HG03575 (cell line): ENCODE results near the gene PLEKHA8.

Experiments
- ATAC-seq: cut with Tn5 transposase; IDR thresholded peaks from one replicate; pipeline ENCODE4 v1.9.1; 2021; ENCODE audit not compliant: unreplicated experiment, insufficient number of reproducible peaks, low FRiP score; ENCODE audit errors: extremely low read depth

The PLEKHA8 gene

DNA sequence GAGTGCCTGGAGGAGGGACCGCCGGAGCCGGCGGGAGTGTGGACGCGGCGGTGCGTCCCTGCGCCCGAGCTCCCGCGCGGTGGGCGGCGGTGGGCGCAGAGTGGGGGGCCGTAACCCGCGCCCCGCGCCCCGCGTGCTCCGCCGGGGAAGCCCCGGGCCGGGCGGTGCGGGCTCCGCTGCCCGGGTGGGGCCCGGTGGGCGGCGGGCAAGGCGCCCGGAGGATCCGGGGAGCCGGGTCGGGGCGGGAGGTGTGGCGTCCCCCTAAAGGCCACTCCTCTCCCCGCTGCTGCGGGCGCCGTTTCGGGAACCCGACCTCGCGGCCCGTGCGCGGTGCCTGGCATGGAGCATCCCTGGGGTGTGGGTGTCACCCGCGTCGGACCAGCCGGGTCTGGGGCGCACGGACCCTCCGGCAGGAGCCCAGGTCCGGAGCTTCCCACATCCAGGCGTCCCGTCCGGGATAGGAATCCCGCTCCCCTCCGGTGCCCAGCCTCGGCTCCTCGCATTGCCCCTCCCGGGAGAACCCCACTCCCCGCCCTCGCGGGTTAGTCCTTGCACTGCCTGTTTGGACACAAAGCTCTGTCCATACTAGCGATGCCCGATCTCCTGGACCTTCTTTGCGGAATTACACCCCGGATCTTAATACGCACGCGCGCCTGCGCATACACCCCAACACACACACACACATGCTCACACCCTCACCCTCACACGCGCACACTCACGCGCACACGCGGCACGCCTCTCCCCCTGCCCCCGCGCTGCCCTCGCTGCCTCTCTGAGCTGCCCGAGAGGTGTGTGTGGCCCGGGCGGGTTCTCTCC lies 107.3 kb downstream of the PLEKHA8 start:
- no peak for ATAC-seq

DNA sequence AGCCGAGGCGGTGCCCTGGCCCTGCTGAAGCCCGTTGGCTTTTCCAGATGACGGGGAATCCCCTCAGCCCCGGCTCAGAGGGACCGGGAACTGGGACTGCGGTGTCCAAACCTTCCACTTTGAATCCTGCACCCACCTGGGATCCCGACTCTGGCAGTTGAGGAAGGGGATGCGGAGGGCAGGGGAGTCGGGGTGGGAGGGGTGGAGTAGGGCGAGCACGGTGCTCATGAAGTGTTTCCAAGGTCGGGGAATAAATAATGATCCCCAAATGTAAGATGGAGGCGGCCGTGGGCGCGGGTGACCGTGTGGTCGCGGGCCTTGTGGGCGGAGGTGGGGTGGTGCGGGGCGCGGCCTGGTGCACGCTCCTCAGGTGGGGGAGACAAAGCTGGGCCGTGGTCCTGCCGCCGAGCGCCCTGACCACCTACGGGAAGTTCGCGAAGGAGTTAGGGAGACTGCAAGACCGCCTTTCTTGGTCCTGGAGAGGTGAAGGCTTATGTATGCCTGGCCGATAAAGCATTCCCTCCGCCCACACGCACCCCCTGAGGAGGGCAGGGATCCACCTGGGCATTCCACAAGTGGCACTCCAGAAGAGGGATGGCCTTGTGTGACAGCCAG lies 108.0 kb downstream of the PLEKHA8 start:
- no peak for ATAC-seq

GRCh38 chr7:30136743-30137485 lies 108.7 kb downstream of the PLEKHA8 start:
- ATAC-seq: no peak

GRCh38 chr7:30139836-30140384 lies 111.7 kb downstream of the PLEKHA8 start:
- ATAC-seq: no peak

GRCh38 chr7:30140456-30140855 lies 112.2 kb downstream of the PLEKHA8 start:
- no peak for ATAC-seq

GRCh38 chr7:30142710-30143109 lies 114.5 kb downstream of the PLEKHA8 start:
- no peak for ATAC-seq

GRCh38 chr7:30143748-30144251 lies 115.6 kb downstream of the PLEKHA8 start:
- no peak for ATAC-seq

- ATAC-seq: no peak
Observed at GRCh38 chr7:30144657-30145306, 116.6 kb downstream of the PLEKHA8 start.

GRCh38 chr7:30145426-30145970 lies 117.3 kb downstream of the PLEKHA8 start:
- ATAC-seq: no peak

- no peak for ATAC-seq
Observed at GRCh38 chr7:30146127-30146612, 118.0 kb downstream of the PLEKHA8 start.

DNA sequence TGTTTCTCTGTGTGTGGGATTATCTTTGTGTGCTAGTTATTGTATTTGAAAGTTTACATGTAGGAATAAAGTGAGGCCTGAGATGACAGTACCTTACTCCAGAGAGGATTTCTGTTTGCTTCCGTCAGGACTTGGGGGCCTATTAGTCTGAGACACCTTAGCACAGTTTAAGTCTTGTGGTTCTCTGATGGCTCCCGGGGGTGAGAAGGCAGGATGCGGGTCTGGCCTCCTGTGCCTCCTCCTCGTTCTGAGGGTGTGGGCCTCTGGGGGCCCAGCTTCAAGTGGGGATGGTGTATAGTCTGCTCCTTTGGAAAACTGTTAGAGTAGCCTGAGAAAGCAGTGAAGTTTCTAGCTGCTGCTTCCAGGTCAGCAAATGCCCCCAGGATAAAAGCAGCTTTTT lies 119.0 kb downstream of the PLEKHA8 start:
- ATAC-seq: no peak

DNA sequence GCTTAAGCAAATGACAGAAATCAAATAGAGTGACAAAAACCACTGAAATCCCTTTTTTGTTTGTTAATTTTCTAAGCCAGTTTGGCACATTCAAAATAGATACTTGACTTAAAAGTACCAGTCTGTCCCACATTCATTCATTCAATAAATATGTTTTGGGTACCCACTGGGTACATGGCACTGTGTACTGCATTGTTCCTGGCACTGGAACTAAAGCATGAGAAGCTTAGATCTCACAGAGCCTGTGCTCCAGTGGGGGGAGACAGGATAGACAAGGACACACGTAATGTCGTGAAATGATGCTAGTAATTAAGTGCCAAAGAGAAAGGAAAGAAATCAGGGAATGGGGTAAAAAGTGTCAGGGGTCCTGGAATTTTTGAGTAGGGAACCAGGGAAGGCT lies 119.6 kb downstream of the PLEKHA8 start:
- no peak for ATAC-seq

DNA sequence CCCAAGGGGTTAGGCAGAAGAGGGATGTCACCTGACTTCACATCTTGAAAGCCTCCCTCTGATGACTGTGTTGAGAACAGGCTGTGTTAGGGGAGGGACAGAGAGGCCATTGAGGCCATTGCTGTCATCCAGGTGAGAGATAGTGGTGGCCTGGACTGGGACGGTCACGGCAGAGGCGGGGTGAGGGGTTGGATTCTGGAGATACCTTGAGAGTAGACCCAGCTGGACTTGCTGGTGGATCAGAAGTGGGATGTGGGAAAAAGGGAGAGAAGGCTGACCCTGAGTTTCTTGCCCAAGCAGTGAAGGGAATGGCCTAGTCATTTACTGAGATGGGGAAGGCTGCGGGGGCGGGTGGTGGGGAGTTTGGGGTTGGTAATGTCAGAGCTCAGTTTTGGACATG lies 120.2 kb downstream of the PLEKHA8 start:
- no peak for ATAC-seq

DNA sequence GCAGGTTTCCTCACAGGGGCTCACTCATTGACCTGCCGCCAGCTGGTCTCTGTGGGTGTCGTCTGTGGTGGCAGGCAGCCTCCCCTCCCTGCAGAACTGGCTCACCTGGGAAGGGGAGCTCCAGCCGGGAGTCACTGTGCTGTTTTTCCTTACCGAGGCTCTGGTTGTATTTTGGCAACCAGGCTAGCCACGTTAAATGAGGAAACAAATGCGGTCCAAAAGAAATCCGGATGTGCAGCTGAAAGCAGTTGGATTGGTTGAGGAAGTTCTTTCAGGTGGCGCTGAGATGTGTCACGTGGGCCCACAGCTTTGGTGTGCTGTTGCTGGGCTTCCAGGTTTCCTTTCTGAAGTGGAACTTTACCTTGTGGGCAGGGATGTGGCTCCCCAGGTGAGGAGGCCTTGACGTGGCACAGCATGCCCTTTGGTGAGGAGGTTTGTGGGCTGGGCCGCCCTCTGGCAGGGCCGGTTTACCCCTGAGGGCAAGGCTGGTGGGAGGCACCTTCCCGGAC lies 120.8 kb downstream of the PLEKHA8 start:
- ATAC-seq: no peak

DNA sequence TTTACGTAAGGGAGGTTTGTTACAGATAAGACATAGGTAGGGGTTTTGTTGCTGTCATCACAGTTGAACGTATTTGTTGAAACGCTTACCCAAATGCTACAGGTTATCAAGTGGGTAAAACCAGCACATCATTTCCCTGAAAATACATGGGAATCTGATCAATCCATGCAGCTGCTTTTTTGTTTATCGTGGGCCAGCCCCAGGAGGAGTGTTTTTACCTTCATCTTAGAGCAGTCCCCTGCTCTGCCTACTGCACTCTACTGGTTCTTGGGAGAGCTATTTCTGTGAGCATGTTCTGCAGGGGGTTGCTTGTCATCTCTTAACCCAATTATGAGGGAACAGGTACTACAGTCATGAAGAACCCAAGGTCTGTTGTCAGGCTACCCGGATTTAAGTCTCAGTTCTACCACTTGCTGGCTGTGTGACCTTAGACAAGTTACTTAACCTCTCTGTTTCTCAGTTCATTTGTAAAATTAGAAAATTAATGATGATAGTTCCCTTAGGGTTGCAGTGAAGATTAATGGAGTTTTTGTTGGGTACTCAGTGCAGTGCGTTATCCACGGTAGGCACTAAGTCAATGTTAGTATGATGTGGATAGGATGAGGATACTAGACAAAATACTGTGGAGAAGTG lies 121.5 kb downstream of the PLEKHA8 start:
- ATAC-seq: no peak

GRCh38 chr7:30150711-30151110 lies 122.5 kb downstream of the PLEKHA8 start:
- ATAC-seq: no peak

DNA sequence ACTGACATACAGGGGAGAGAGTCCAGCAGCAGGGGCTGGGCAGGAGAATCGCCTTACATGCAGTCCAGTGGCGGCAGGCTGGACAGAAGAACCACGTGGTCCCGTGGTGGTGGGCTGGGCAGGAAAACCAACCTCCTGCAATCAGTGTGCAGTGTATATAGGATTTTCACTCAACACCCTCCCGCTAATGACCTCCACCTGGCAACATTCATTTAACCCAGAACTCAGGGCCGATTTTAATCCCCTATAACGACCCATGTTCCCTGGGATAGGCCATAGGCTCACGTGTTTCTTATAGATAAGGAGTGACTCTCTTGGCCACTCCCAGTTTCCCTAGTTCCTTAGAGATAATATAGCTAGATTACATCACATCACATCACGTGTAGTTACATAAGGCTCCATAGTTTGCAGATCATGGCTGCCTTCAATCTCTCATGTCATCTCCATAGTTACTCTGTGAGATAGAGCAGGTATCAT lies 125.9 kb downstream of the PLEKHA8 start:
- no peak for ATAC-seq

GRCh38 chr7:30155481-30155880 lies 127.3 kb downstream of the PLEKHA8 start:
- no peak for ATAC-seq
